ENCODE measurements around the gene KRT81. TPM values are rescaled to one million over a fixed set of nuclear protein-coding genes. Genes with fewer than 3 reads are reported as not detected.

The KRT81 gene
- total RNA-seq, 4 donors from 2014 or later: not detected

GRCh38 chr12:52284562-52285171 is 6.7 kb downstream of the KRT81 start:
- Histone ChIP-seq H3K9me3 (no peaks in the 10 kb centered on the region), H3K4me1 (peaks cover 0 to 10% (median 0%) of the 10 kb centered on the region in 4 donors), H3K27ac (no peak overlapping the region), H3K27me3 (no peaks in the 10 kb centered on the region), H3K36me3 (no peaks in the 10 kb centered on the region), H3K4me3 (no peak overlapping the region)
- peak in 1 of 3 donors; percentile 5 for DNase-seq
- TF ChIP-seq POLR2A (IDR thresholded peaks at IDR 0.05) (no peak), CTCF (IDR thresholded peaks at IDR 0.05) (no peak)

GRCh38 chr12:52280796-52281560 is 10.4 kb downstream of the KRT81 start:
- Histone ChIP-seq H3K9me3 (no peaks in the 10 kb centered on the region), H3K27ac (peak overlapping the region in 1 of 4 donors; percentile 68)
- TF ChIP-seq POLR2A (IDR thresholded peaks at IDR 0.05): no peak
- no peak for TF ChIP-seq CTCF (IDR thresholded peaks at IDR 0.05)

GRCh38 chr12:52280319-52280795 is 11.0 kb downstream of the KRT81 start:
- TF ChIP-seq CTCF (IDR thresholded peaks at IDR 0.05): no peak
- no peak for TF ChIP-seq POLR2A (IDR thresholded peaks at IDR 0.05)
- no peak for DNase-seq
- Histone ChIP-seq H3K27me3 (no peaks in the 10 kb centered on the region), H3K27ac (peak overlapping the region in 1 of 4 donors; percentile 68), H3K4me3 (no peak overlapping the region), H3K4me1 (peaks cover 0 to 16% (median 0%) of the 10 kb centered on the region in 4 donors), H3K36me3 (no peaks in the 10 kb centered on the region), H3K9me3 (no peaks in the 10 kb centered on the region)

More at GRCh38 chr12:52280796-52281560, 10.4 kb downstream of the KRT81 start:
- H3K4me1 ChIP-seq: peaks cover 0 to 16% (median 0%) of the 10 kb centered on the region in 4 donors
- H3K36me3 ChIP-seq: no peaks in the 10 kb centered on the region
- no peaks in the 10 kb centered on the region for H3K27me3 ChIP-seq
- H3K4me3 ChIP-seq: no peak overlapping the region
- peak in 1 of 3 donors; percentile 7 for DNase-seq

- no peak overlapping the region for H3K4me3 ChIP-seq
- no peaks in the 10 kb centered on the region for H3K36me3 ChIP-seq
- no peaks in the 10 kb centered on the region for H3K9me3 ChIP-seq
- no peaks in the 10 kb centered on the region for H3K27me3 ChIP-seq
- peaks cover 0 to 16% (median 0%) of the 10 kb centered on the region in 4 donors for H3K4me1 ChIP-seq
- peak in 1 of 3 donors; percentile 34 for DNase-seq
- H3K27ac ChIP-seq: peak overlapping the region in 1 of 4 donors; percentile 68
- TF ChIP-seq POLR2A (IDR thresholded peaks at IDR 0.05) (no peak), CTCF (IDR thresholded peaks at IDR 0.05) (no peak)
Measured at GRCh38 chr12:52279422-52280318, 11.7 kb downstream of the KRT81 start.

All from Peyer's patch (tissue), 4 donors.